A549 (cell line): ENCODE measurements around the gene BARX2. TPM values are rescaled to one million over a fixed set of nuclear protein-coding genes. Genes with fewer than 3 reads are reported as not detected.

Experiments
- ATAC-seq, 2 experiments: fragments of 200-7000 bp in 1 of 2; fragments of >200 bp in 1 of 2; cut with Nextera tagmentation in 1 of 2; cut with Tn5 transposase in 1 of 2; 3 replicates each; pipeline versions ENCODE4 v1.8.0 to v1.9.1; 2018 to 2020; ENCODE audit warnings: mild to moderate bottlenecking in 1 of 2, moderate library complexity in 1 of 2
- CTCF ChIA-PET: fragments of 300-600 bp; sonication (Branson Sonifier 250); formaldehyde crosslinking; extraction: SDS; loops from one replicate; lab custom pipeline; 2021; ENCODE audit warnings: antibody characterized with exemption, inconsistent platforms; lab: Yijun Ruan, JAX
- POLR2A ChIA-PET: fragments of 350-600 bp; formaldehyde crosslinking; extraction: SDS; loops from one replicate; lab custom pipeline; 2021; ENCODE audit warnings: antibody characterized with exemption, inconsistent platforms; lab: Yijun Ruan, JAX
- DNase-seq, 2 experiments: peaks; one replicate each; pipeline versions ENCODE4 v3.0.0 to v3.0.0-alpha.2; 2011 to 2016; ENCODE audit warnings: low read depth in 1 of 2, low spot score in 1 of 2
- FAIRE-seq: peaks from 2 replicates; lab custom pipeline; 2011; peaks lifted over from hg19 to GRCh38; lab: Jason Lieb, UNC
- H3K27ac ChIP-seq, 2 experiments: fragments of >200 bp; sonication (Bioruptor Twin); formaldehyde crosslinking; 3 replicates each; pipeline ENCODE4 v1.5.1; 2016 to 2017
- H3K4me1 ChIP-seq: fragments of >200 bp; sonication (Bioruptor Twin); formaldehyde crosslinking; 3 replicates; pipeline ENCODE4 v1.6.1; 2016
- H3K4me2 ChIP-seq: fragments of >200 bp; sonication (Bioruptor Twin); formaldehyde crosslinking; 3 replicates; pipeline ENCODE4 v1.6.1; 2016
- H3K4me3 ChIP-seq: fragments of >200 bp; sonication (Bioruptor Twin); formaldehyde crosslinking; 3 replicates; pipeline ENCODE4 v1.5.1; 2016
- H3K9me3 ChIP-seq: fragments of >200 bp; sonication (Bioruptor Twin); formaldehyde crosslinking; 3 replicates; pipeline ENCODE4 v1.6.1; 2016
- ATOH8 ChIP-seq: fragments of 250-450 bp; sonication (Bioruptor Pico); IDR thresholded peaks from 2 replicates; pipeline ENCODE4 v1.5.0; 2020; ENCODE audit warnings: low read depth, mild to moderate bottlenecking, moderate library complexity
- BCL3 ChIP-seq: fragments of >200 bp; sonication (Bioruptor Twin); formaldehyde crosslinking; IDR thresholded peaks from 3 replicates; pipeline ENCODE4 v1.6.1; 2016
- CBX8 ChIP-seq: fragments of 200-600 bp; sonication (generic); IDR thresholded peaks from 2 replicates; pipeline ENCODE4 v1.6.1; 2016
- CEBPB ChIP-seq, 2 experiments: fragments of >200 bp in 1 of 2; sonication (Bioruptor Twin) in 1 of 2; formaldehyde crosslinking in 1 of 2; IDR thresholded peaks; 2 replicates each; pipeline ENCODE4 v1.6.1; 2012 to 2016
- CHD2 ChIP-seq: fragments of 150-350 bp; IDR thresholded peaks from 2 replicates; pipeline ENCODE4 v1.6.1; 2014; ENCODE audit warnings: low read length; ENCODE audit not compliant: partially characterized antibody
- CHD4 ChIP-seq: fragments of 200-600 bp; sonication (generic); IDR thresholded peaks from 2 replicates; pipeline ENCODE4 v1.6.1; 2016; ENCODE audit warnings: antibody characterized with exemption, mild to moderate bottlenecking, borderline replicate concordance
- EHF ChIP-seq: fragments of 250-450 bp; sonication (Bioruptor Pico); IDR thresholded peaks from 2 replicates; pipeline ENCODE4 v1.5.0; 2020; ENCODE audit warnings: mild to moderate bottlenecking
- EHMT2 ChIP-seq: fragments of 200-600 bp; sonication (generic); IDR thresholded peaks from 2 replicates; pipeline ENCODE4 v1.6.1; 2016; ENCODE audit warnings: antibody characterized with exemption, low read depth, mild to moderate bottlenecking, moderate library complexity
- FOSB ChIP-seq: fragments of 250-450 bp; sonication (Bioruptor Pico); IDR thresholded peaks from 2 replicates; pipeline ENCODE4 v1.5.0; 2020; ENCODE audit warnings: mild to moderate bottlenecking, moderate library complexity
- GATA3 ChIP-seq: IDR thresholded peaks from 2 replicates; pipeline ENCODE4 v1.6.1; 2012; ENCODE audit warnings: borderline replicate concordance
- HEYL ChIP-seq: fragments of 250-450 bp; sonication (Bioruptor Pico); IDR thresholded peaks from 2 replicates; pipeline ENCODE4 v1.8.0; 2021; ENCODE audit warnings: mild to moderate bottlenecking, moderate library complexity
- HOXA7 ChIP-seq: fragments of 250-450 bp; sonication (Bioruptor Pico); IDR thresholded peaks from 2 replicates; pipeline ENCODE4 v1.5.0; 2020; ENCODE audit warnings: mild to moderate bottlenecking, moderate library complexity
- JUNB ChIP-seq: fragments of >200 bp; sonication (Bioruptor Twin); formaldehyde crosslinking; IDR thresholded peaks from 2 replicates; pipeline ENCODE4 v1.6.1; 2016
- KDM1A ChIP-seq: fragments of 200-600 bp; sonication (generic); IDR thresholded peaks from 2 replicates; pipeline ENCODE4 v1.6.1; 2016; ENCODE audit warnings: low read depth, mild to moderate bottlenecking
- KDM5A ChIP-seq: fragments of 200-600 bp; sonication (generic); IDR thresholded peaks from 2 replicates; pipeline ENCODE4 v1.6.1; 2016; ENCODE audit warnings: antibody characterized with exemption, mild to moderate bottlenecking
- MAX ChIP-seq: IDR thresholded peaks from 2 replicates; pipeline ENCODE4 v1.6.1; 2012
- MAZ ChIP-seq: fragments of 150-350 bp; IDR thresholded peaks from 2 replicates; pipeline ENCODE4 v1.6.1; 2014; ENCODE audit warnings: antibody characterized with exemption, low read depth, low read length, borderline replicate concordance
- MYC ChIP-seq: IDR thresholded peaks from 2 replicates; pipeline ENCODE4 v1.6.1; 2012; ENCODE audit warnings: mild to moderate bottlenecking, inconsistent platforms, low read length, improper control_type of control experiment, borderline replicate concordance
- NFE2L2 ChIP-seq: fragments of 150-350 bp; conservative IDR thresholded peaks from 2 replicates; pipeline ENCODE4 v1.6.1; 2014; ENCODE audit warnings: low read length
- NPAS2 ChIP-seq: fragments of 250-450 bp; sonication (Bioruptor Pico); IDR thresholded peaks from 2 replicates; pipeline ENCODE4 v1.8.0; 2022; ENCODE audit warnings: mild to moderate bottlenecking, moderate library complexity, borderline replicate concordance
- PBX3 ChIP-seq: IDR thresholded peaks from 2 replicates; pipeline ENCODE4 v1.6.1; 2012
- RCOR1 ChIP-seq: fragments of 150-350 bp; IDR thresholded peaks from 2 replicates; pipeline ENCODE4 v1.6.1; 2014; ENCODE audit warnings: antibody characterized with exemption, low read length, low read depth
- REST ChIP-seq: fragments of 200-600 bp; sonication (generic); IDR thresholded peaks from 2 replicates; pipeline ENCODE4 v1.6.1; 2016; ENCODE audit warnings: antibody characterized with exemption, mild to moderate bottlenecking, moderate library complexity
- RFX5 ChIP-seq: fragments of 450-650 bp; IDR thresholded peaks from 2 replicates; pipeline ENCODE4 v1.7.1; 2014; ENCODE audit warnings: antibody characterized with exemption, mild to moderate bottlenecking, moderate library complexity
- RNF2 ChIP-seq: fragments of 200-600 bp; sonication (generic); IDR thresholded peaks from 2 replicates; pipeline ENCODE4 v1.6.1; 2016; ENCODE audit warnings: low read depth, mild to moderate bottlenecking, antibody characterized with exemption, moderate library complexity, borderline replicate concordance
- SREBF2 ChIP-seq: fragments of 450-650 bp; IDR thresholded peaks from 2 replicates; pipeline ENCODE4 v1.6.1; 2014; ENCODE audit warnings: mild to moderate bottlenecking, moderate library complexity
- ZFP36 ChIP-seq: fragments of 450-650 bp; IDR thresholded peaks from 2 replicates; pipeline ENCODE4 v1.6.1; 2014; ENCODE audit warnings: borderline replicate concordance; ENCODE audit not compliant: partially characterized antibody
- ZSCAN20 ChIP-seq: fragments of 250-450 bp; sonication (Bioruptor Pico); IDR thresholded peaks from 2 replicates; pipeline ENCODE4 v1.8.0; 2022; ENCODE audit warnings: mild to moderate bottlenecking, moderate library complexity
- WGBS: methylation state at CpG from one replicate; pipeline ENCODE4 v1.1.6; 2017; ENCODE audit errors: missing lambda C conversion rate; 5-methylcytosine and 5-hydroxymethylcytosine counted together
- polyA plus RNA-seq, 4 experiments: library from polyadenylated mRNA; depleted of rRNA in 3 of 4; stranded (reverse); fragments of >200 nt; fragmentation: RNase III in 1 of 4; extraction: RNeasy Plus Mini Kit Qiagen cat#74134 plus additional on column Dnase treatment in 1 of 4; gene quantifications; 2 replicates in 3 of 4; 3 replicates in 1 of 4; pipeline ENCODE4 v1.2.3, GENCODE V29; 2011 to 2017

Gene BARX2
- polyA plus RNA-seq, 2 of the 4 experiments (the other 2 are of a cell fraction): not detected

GRCh38 chr11:129427376-129427775, 51.7 kb downstream of the BARX2 start:
- FAIRE-seq (no peak), ATAC-seq (no peak), DNase-seq (no peak)
- Histone ChIP-seq H3K4me1 (no peaks in the 10 kb centered on the region), H3K4me3 (no peak overlapping the region), H3K27ac (no peak overlapping the region), H3K4me2 (no peak overlapping the region), H3K9me3 (0 out of 3 replicates have a peak, but pooled peaks cover 4% of the 10 kb centered on the region)
- 19% methylated on average over 3 of the region's 3 CpGs for WGBS
- ChIA-PET POLR2A (no interaction called here), CTCF (no interaction called here)
- TF ChIP-seq RFX5: no peak
- TF ChIP-seq NPAS2 (CRISPR knock-in tag): no peak
- no peak for TF ChIP-seq MAX
- no peak for TF ChIP-seq EHMT2
- TF ChIP-seq BCL3: no peak
- TF ChIP-seq EHF (CRISPR knock-in tag): no peak
- TF ChIP-seq CBX8: no peak
- TF ChIP-seq RCOR1: no peak
- TF ChIP-seq ATOH8 (CRISPR knock-in tag): no peak

- Histone ChIP-seq H3K4me1 (no peaks in the 10 kb centered on the region), H3K4me3 (no peak overlapping the region), H3K27ac (no peak overlapping the region), H3K9me3 (0 out of 3 replicates have a peak, but pooled peaks cover 4% of the 10 kb centered on the region), H3K4me2 (no peak overlapping the region)
- no peak for FAIRE-seq
- no peak for DNase-seq
- ChIA-PET CTCF (no interaction called here), POLR2A (no interaction called here)
- no peak for ATAC-seq
- TF ChIP-seq HEYL (CRISPR knock-in tag) (no peak), JUNB (no peak), HOXA7 (CRISPR knock-in tag) (no peak), CEBPB (IDR thresholded peaks at IDR 0.05) (no peak), KDM1A (no peak), FOSB (CRISPR knock-in tag) (no peak), CHD4 (no peak), ZFP36 (no peak), ZSCAN20 (no peak), NFE2L2 (no peak), KDM5A (no peak)
- WGBS: 34% methylated on average over 5 of the region's 5 CpGs
Observed at GRCh38 chr11:129427816-129428406, 52.3 kb downstream of the BARX2 start.

- Histone ChIP-seq H3K4me2 (no peak overlapping the region), H3K27ac (no peak overlapping the region), H3K4me3 (no peak overlapping the region), H3K9me3 (0 out of 3 replicates have a peak, but pooled peaks cover 4% of the 10 kb centered on the region), H3K4me1 (no peaks in the 10 kb centered on the region)
- ATAC-seq (no peak), DNase-seq (no peak), FAIRE-seq (no peak)
- CTCF ChIA-PET: no interaction called here
- POLR2A ChIA-PET: no interaction called here
- WGBS: 48% methylated on average over 9 of the region's 9 CpGs
- TF ChIP-seq CHD2 (no peak), PBX3 (no peak), KDM5A (no peak), HOXA7 (CRISPR knock-in tag) (no peak), MYC (no peak), CEBPB (IDR thresholded peaks at IDR 0.05) (no peak), GATA3 (no peak), RNF2 (no peak), SREBF2 (no peak), REST (no peak), EHF (CRISPR knock-in tag) (no peak), HEYL (CRISPR knock-in tag) (no peak), MAZ (no peak), RCOR1 (no peak)
Observed at GRCh38 chr11:129428557-129428956, 52.9 kb downstream of the BARX2 start.
